ENCODE measurements around the gene NRP1. TPM values are rescaled to one million over a fixed set of nuclear protein-coding genes. Genes with fewer than 3 reads are reported as not detected.

NRP1 gene
- total RNA-seq, 2 donors from 2014 or later: 11.7 to 18.4 TPM

- intact Hi-C loops (cut with DNase I): no loop called here
- Histone ChIP-seq H3K4me1 (no peaks in the 10 kb centered on the region), H3K9ac (ENCODE audit: low read depth in 2 of 2, low read length in 2 of 2) (no peak overlapping the region), H3K27ac (no peak overlapping the region), H3K27me3 (no peaks in the 10 kb centered on the region), H3K9me3 (no peaks in the 10 kb centered on the region), H3K4me3 (no peak overlapping the region), H3K36me3 (no peaks in the 10 kb centered on the region)
- no peak for TF ChIP-seq CTCF (IDR thresholded peaks at IDR 0.05)
- no peak for DNase-seq
These were observed 14.2 kb downstream of the NRP1 start for GRCh38 chr10:33320288-33320687.

GRCh38 chr10:33315891-33316290 is 18.6 kb downstream of the NRP1 start:
- Histone ChIP-seq H3K4me3 (no peak overlapping the region), H3K27ac (no peak overlapping the region), H3K4me1 (no peaks in the 10 kb centered on the region), H3K36me3 (no peaks in the 10 kb centered on the region), H3K27me3 (no peaks in the 10 kb centered on the region), H3K9ac (ENCODE audit: low read depth in 2 of 2, low read length in 2 of 2) (no peak overlapping the region), H3K9me3 (no peaks in the 10 kb centered on the region)
- intact Hi-C loops (cut with DNase I): no loop called here
- no peak for TF ChIP-seq CTCF (IDR thresholded peaks at IDR 0.05)
- no peak for DNase-seq

GRCh38 chr10:33314811-33315561 is 19.5 kb downstream of the NRP1 start:
- Histone ChIP-seq H3K4me1 (no peaks in the 10 kb centered on the region), H3K9ac (ENCODE audit: low read depth in 2 of 2, low read length in 2 of 2) (no peak overlapping the region), H3K4me3 (no peak overlapping the region), H3K36me3 (no peaks in the 10 kb centered on the region), H3K27ac (no peak overlapping the region), H3K27me3 (no peaks in the 10 kb centered on the region), H3K9me3 (no peaks in the 10 kb centered on the region)
- no peak for TF ChIP-seq CTCF (IDR thresholded peaks at IDR 0.05)
- intact Hi-C loops (cut with DNase I): no loop called here
- DNase-seq: no peak

GRCh38 chr10:33311640-33312039 is 22.8 kb downstream of the NRP1 start:
- Histone ChIP-seq H3K9ac (ENCODE audit: low read depth in 2 of 2, low read length in 2 of 2) (no peak overlapping the region), H3K4me1 (peaks cover 8% of the 10 kb centered on the region), H3K27me3 (no peaks in the 10 kb centered on the region), H3K9me3 (no peaks in the 10 kb centered on the region), H3K4me3 (no peak overlapping the region), H3K36me3 (no peaks in the 10 kb centered on the region), H3K27ac (no peak overlapping the region)
- intact Hi-C loops (cut with DNase I): no loop called here
- TF ChIP-seq CTCF (IDR thresholded peaks at IDR 0.05): no peak
- DNase-seq: no peak

- H3K27me3 ChIP-seq: no peaks in the 10 kb centered on the region
- H3K9ac ChIP-seq (ENCODE audit: low read depth in 2 of 2, low read length in 2 of 2): no peak overlapping the region
- no peak overlapping the region for H3K4me3 ChIP-seq
These were observed 23.6 kb downstream of the NRP1 start for GRCh38 chr10:33310853-33311252.

More at GRCh38 chr10:33310853-33311252, 23.6 kb downstream of the NRP1 start:
- TF ChIP-seq CTCF (IDR thresholded peaks at IDR 0.05): no peak
- Histone ChIP-seq H3K36me3 (no peaks in the 10 kb centered on the region), H3K27ac (no peak overlapping the region), H3K4me1 (peaks cover 9% of the 10 kb centered on the region), H3K9me3 (no peaks in the 10 kb centered on the region)
- no peak for DNase-seq
- intact Hi-C loops (cut with DNase I): no loop called here

Data from colonic mucosa (tissue), 4 donors.